SJSA1 (cell line): Measurements from ENCODE around the gene PPARG. TPM values are rescaled to one million over a fixed set of nuclear protein-coding genes. Genes with fewer than 3 reads are reported as not detected.

Source experiments
- DNase-seq, 2 experiments: peaks; one replicate each; pipeline ENCODE4 v3.0.0-alpha.2; 2015 to 2020; ENCODE audit warnings: low spot score in 2 of 2, low read depth in 1 of 2
- H3K27ac ChIP-seq: fragments of 250-450 bp; sonication (Bioruptor Pico); 2 replicates; pipeline ENCODE4 v1.5.1; 2020; ENCODE audit warnings: mild to moderate bottlenecking, moderate library complexity
- H3K27me3 ChIP-seq: fragments of 250-450 bp; sonication (Bioruptor Pico); replicated peaks from 2 replicates; pipeline ENCODE4 v1.5.1; 2020; ENCODE audit warnings: mild to moderate bottlenecking, moderate library complexity
- H3K36me3 ChIP-seq: fragments of 250-450 bp; sonication (Bioruptor Pico); 2 replicates; pipeline ENCODE4 v1.5.1; 2020; ENCODE audit warnings: mild to moderate bottlenecking
- H3K4me1 ChIP-seq: fragments of 250-450 bp; sonication (Bioruptor Pico); replicated peaks from 2 replicates; pipeline ENCODE4 v1.6.1; 2021; ENCODE audit warnings: mild to moderate bottlenecking
- H3K4me3 ChIP-seq: fragments of 250-450 bp; sonication (Bioruptor Pico); 2 replicates; pipeline ENCODE4 v1.5.1; 2020; ENCODE audit warnings: mild to moderate bottlenecking
- H3K9me3 ChIP-seq: fragments of 250-450 bp; sonication (Bioruptor Pico); replicated peaks from 2 replicates; pipeline ENCODE4 v1.5.1; 2020; ENCODE audit warnings: mild to moderate bottlenecking
- total RNA-seq: library from RNA; depleted of rRNA; stranded (reverse); fragments of >200 nt; shearing (Covaris generic); gene quantifications from 2 replicates; pipeline ENCODE4 v1.2.3, GENCODE V29; 2014

The PPARG gene
- total RNA-seq, 1 experiment from 2014 or later, result 0.39 TPM

- Histone ChIP-seq H3K4me3 (no peak overlapping the region), H3K9me3 (no peaks in the 10 kb centered on the region), H3K36me3 (no peaks in the 10 kb centered on the region), H3K27me3 (0 out of 2 replicates have a peak, but pooled peaks cover 3% of the 10 kb centered on the region), H3K27ac (no peak overlapping the region), H3K4me1 (no peaks in the 10 kb centered on the region)
- no peak for DNase-seq
Observed at GRCh38 chr3:12308517-12308916, 19.6 kb downstream of the PPARG start.

GRCh38 chr3:12309716-12310115 is 20.8 kb downstream of the PPARG start:
- Histone ChIP-seq H3K4me3 (no peak overlapping the region), H3K36me3 (no peaks in the 10 kb centered on the region), H3K27ac (no peak overlapping the region), H3K4me1 (no peaks in the 10 kb centered on the region), H3K27me3 (0 out of 2 replicates have a peak, but pooled peaks cover 3% of the 10 kb centered on the region), H3K9me3 (no peaks in the 10 kb centered on the region)
- no peak for DNase-seq

GRCh38 chr3:12312010-12312409 is 23.1 kb downstream of the PPARG start:
- DNase-seq, result no peak
- Histone ChIP-seq H3K9me3 (no peaks in the 10 kb centered on the region), H3K27ac (no peak overlapping the region), H3K36me3 (no peaks in the 10 kb centered on the region), H3K27me3 (peaks cover 6% of the 10 kb centered on the region; the same call in 1 of the 2 replicates), H3K4me1 (no peaks in the 10 kb centered on the region), H3K4me3 (no peak overlapping the region)

- DNase-seq, result no peak
- Histone ChIP-seq H3K9me3 (no peaks in the 10 kb centered on the region), H3K27ac (no peak overlapping the region), H3K36me3 (no peaks in the 10 kb centered on the region), H3K27me3 (peaks cover 6% of the 10 kb centered on the region; the same call in 1 of the 2 replicates), H3K4me3 (no peak overlapping the region), H3K4me1 (no peaks in the 10 kb centered on the region)
Observed at GRCh38 chr3:12313519-12313918, 24.6 kb downstream of the PPARG start.

GRCh38 chr3:12316253-12316652 is 27.4 kb downstream of the PPARG start:
- peaks cover 6% of the 10 kb centered on the region; the same call in 1 of the 2 replicates for H3K27me3 ChIP-seq
- no peak for DNase-seq
- H3K4me3 ChIP-seq, result no peak overlapping the region
- H3K9me3 ChIP-seq, result no peaks in the 10 kb centered on the region
- H3K36me3 ChIP-seq, result no peaks in the 10 kb centered on the region
- no peak overlapping the region for H3K27ac ChIP-seq
- no peaks in the 10 kb centered on the region for H3K4me1 ChIP-seq

- DNase-seq, result no peak
- no peak overlapping the region for H3K4me3 ChIP-seq
- no peaks in the 10 kb centered on the region for H3K4me1 ChIP-seq
- H3K27ac ChIP-seq, result no peak overlapping the region
- peaks cover 4% of the 10 kb centered on the region; the same call in 1 of the 2 replicates for H3K27me3 ChIP-seq
- no peaks in the 10 kb centered on the region for H3K36me3 ChIP-seq
- no peaks in the 10 kb centered on the region for H3K9me3 ChIP-seq
Observed at GRCh38 chr3:12316729-12317351, 28.0 kb downstream of the PPARG start.

GRCh38 chr3:12317914-12318313 is 29.0 kb downstream of the PPARG start:
- no peak overlapping the region for H3K4me3 ChIP-seq
- peaks cover 3% of the 10 kb centered on the region; the same call in 1 of the 2 replicates for H3K27me3 ChIP-seq
- no peaks in the 10 kb centered on the region for H3K9me3 ChIP-seq
- no peaks in the 10 kb centered on the region for H3K36me3 ChIP-seq
- no peak overlapping the region for H3K27ac ChIP-seq
- no peak for DNase-seq
- no peaks in the 10 kb centered on the region for H3K4me1 ChIP-seq

GRCh38 chr3:12318758-12319621 is 30.1 kb downstream of the PPARG start:
- Histone ChIP-seq H3K9me3 (no peaks in the 10 kb centered on the region), H3K4me3 (no peak overlapping the region), H3K27me3 (peaks cover 3% of the 10 kb centered on the region; the same call in 1 of the 2 replicates), H3K4me1 (no peaks in the 10 kb centered on the region), H3K36me3 (no peaks in the 10 kb centered on the region), H3K27ac (no peak overlapping the region)
- no peak for DNase-seq

- H3K36me3 ChIP-seq, result no peaks in the 10 kb centered on the region
- peaks cover 3% of the 10 kb centered on the region; the same call in 1 of the 2 replicates for H3K27me3 ChIP-seq
- no peaks in the 10 kb centered on the region for H3K9me3 ChIP-seq
- no peak for DNase-seq
- H3K4me1 ChIP-seq, result no peaks in the 10 kb centered on the region
- no peak overlapping the region for H3K4me3 ChIP-seq
- no peak overlapping the region for H3K27ac ChIP-seq
Observed at GRCh38 chr3:12321015-12321414, 32.1 kb downstream of the PPARG start.

- H3K27me3 ChIP-seq, result no peaks in the 10 kb centered on the region; the same call in 1 of the 2 replicates
- H3K4me1 ChIP-seq, result no peaks in the 10 kb centered on the region
- no peaks in the 10 kb centered on the region for H3K36me3 ChIP-seq
- no peaks in the 10 kb centered on the region for H3K9me3 ChIP-seq
- DNase-seq, result no peak
- no peak overlapping the region for H3K4me3 ChIP-seq
- no peak overlapping the region for H3K27ac ChIP-seq
Observed at GRCh38 chr3:12323237-12323636, 34.4 kb downstream of the PPARG start.

GRCh38 chr3:12325586-12326515 is 37.0 kb downstream of the PPARG start:
- H3K27me3 ChIP-seq, result no peaks in the 10 kb centered on the region; the same call in 1 of the 2 replicates
- H3K4me3 ChIP-seq, result no peak overlapping the region
- no peaks in the 10 kb centered on the region for H3K9me3 ChIP-seq
- H3K4me1 ChIP-seq, result no peaks in the 10 kb centered on the region
- H3K36me3 ChIP-seq, result no peaks in the 10 kb centered on the region
- no peak overlapping the region for H3K27ac ChIP-seq
- DNase-seq, result no peak

- no peaks in the 10 kb centered on the region; the same call in 1 of the 2 replicates for H3K27me3 ChIP-seq
- no peaks in the 10 kb centered on the region for H3K9me3 ChIP-seq
- H3K36me3 ChIP-seq, result no peaks in the 10 kb centered on the region
- H3K4me3 ChIP-seq, result no peak overlapping the region
- no peak overlapping the region for H3K27ac ChIP-seq
- no peaks in the 10 kb centered on the region for H3K4me1 ChIP-seq
- DNase-seq, result no peak
Observed at GRCh38 chr3:12327021-12327420, 38.2 kb downstream of the PPARG start.

GRCh38 chr3:12328132-12328836 is 39.4 kb downstream of the PPARG start:
- no peaks in the 10 kb centered on the region; the same call in 1 of the 2 replicates for H3K27me3 ChIP-seq
- no peaks in the 10 kb centered on the region for H3K4me1 ChIP-seq
- H3K27ac ChIP-seq, result no peak overlapping the region
- H3K9me3 ChIP-seq, result no peaks in the 10 kb centered on the region
- no peaks in the 10 kb centered on the region for H3K36me3 ChIP-seq
- H3K4me3 ChIP-seq, result no peak overlapping the region
- no peak for DNase-seq
